HG03354 (cell line): ENCODE data around the gene EFR3B.

ENCODE experiments used
- ATAC-seq: cut with Tn5 transposase; IDR thresholded peaks from one replicate; pipeline ENCODE4 v1.9.1; 2021; ENCODE audit warnings: mild to moderate bottlenecking; ENCODE audit not compliant: unreplicated experiment, poor library complexity, severe bottlenecking

The EFR3B gene

DNA sequence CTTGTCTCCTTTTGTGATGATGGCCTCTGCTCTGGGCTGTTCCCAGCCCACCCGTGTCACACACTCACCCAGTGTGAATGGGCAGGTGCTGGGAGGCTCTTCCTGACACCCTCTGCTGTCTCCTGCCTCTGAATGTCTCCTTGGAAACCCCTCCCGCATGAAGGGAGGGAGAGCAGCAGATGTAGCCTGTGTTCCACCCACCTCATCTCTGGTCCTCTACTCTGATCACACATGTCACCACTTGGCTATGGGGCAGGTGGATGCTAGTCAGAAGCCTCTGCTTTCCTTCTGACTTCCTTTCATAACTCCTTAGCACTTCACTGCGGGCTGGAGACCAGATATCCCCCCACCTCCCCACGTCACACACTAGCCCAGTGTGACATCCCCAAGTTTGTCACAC, 23.9 kb downstream of the EFR3B start:
- ATAC-seq: no peak

DNA sequence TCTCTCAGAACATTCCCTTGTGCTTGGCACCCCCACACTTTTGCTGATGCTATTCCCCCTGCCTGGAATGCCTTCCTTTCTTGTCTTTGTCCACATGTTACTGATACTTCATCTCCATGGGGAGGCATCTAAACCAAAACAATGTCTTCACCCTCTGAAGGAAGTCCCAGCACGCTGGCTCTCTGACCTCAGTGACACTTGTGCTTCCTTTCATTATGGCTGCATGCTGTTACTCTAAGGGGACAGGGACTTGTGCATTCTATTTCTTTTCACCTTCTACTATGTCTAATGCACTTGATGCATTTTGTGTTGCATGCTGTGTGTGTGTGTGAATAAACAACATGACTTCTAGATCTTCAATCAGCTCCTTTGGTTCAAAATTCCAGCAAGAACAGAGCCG, 24.6 kb downstream of the EFR3B start:
- ATAC-seq: no peak

DNA sequence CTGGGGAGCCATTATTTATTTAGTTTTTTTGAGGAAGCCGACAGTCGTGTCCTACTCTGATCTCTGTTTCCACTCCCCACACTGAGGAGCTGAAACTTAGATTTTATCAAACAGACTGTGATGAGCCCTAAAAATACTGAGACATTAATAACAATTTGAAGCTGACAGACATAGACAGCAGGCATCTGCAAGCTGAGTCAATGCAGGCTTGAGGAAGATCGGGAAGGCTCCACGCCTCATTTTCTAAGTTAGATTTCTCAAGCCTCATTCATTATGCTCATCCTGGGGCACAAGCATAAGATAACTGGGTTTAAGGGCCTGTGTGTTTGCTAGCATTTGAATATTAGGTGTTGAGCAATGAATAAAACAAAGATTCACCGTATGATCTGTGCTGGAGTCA, 26.3 kb downstream of the EFR3B start:
- ATAC-seq: no peak

DNA sequence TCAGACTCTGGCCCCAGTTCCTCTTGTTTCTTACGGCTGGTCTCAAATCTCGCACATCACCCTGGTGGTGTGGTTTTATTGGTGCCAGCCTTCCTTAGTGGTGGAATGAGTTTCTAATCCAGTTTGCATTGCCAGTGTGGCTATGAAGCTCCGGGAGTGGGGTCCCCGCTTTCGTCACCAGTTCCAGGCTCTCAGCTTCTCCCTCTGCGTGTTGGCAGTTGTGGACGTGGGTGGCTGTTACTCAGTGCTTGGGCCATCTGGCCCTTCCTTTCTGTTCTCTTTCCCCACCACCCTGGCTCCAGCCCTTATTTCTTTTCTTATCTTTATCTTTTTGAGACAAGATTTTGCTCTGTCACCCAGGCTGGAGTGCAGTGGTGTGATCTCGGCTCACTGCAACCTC, 30.1 kb downstream of the EFR3B start:
- no peak for ATAC-seq

DNA sequence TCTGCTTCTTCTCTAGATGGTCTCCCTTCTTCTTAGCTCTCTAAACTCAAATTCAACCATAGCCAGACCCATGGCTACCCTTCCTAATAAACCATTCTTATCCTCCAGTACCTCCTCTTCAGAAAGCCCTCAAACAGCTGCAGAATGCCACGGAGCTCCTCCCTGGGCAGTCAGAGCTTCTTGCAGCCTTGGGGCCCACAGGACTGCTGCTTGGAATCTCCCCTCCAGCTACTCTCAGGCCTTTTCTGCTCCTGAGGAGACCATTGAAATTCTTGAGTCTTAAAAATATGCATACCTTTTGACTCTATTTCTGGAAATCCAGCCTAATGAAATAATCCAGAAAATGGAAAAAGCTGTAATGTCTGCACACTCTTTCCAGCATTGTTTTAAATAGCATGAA, 30.7 kb downstream of the EFR3B start:
- ATAC-seq: no peak

GRCh38 chr2:25073025-25073424, 31.1 kb downstream of the EFR3B start:
- ATAC-seq: no peak

GRCh38 chr2:25073914-25074313, 32.0 kb downstream of the EFR3B start:
- no peak for ATAC-seq

DNA sequence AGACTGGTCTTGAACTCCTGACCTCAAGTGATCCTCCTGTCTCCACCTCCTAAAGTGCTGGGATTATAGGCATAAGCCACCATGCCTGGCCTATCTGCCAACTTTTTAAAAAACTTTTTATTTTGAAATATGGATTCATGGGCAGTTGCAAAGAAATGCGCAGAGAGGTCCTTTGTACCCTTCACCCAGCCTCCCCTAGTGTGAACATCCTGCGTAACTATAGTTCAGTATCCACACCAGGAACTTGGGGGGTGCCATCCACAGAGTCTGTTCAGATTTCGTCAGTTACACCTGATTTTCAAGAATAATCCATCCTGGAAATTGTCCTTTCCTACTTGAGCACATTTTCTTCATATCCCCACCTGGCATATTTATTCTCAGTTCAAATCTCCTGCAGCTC, 33.0 kb downstream of the EFR3B start:
- no peak for ATAC-seq

DNA sequence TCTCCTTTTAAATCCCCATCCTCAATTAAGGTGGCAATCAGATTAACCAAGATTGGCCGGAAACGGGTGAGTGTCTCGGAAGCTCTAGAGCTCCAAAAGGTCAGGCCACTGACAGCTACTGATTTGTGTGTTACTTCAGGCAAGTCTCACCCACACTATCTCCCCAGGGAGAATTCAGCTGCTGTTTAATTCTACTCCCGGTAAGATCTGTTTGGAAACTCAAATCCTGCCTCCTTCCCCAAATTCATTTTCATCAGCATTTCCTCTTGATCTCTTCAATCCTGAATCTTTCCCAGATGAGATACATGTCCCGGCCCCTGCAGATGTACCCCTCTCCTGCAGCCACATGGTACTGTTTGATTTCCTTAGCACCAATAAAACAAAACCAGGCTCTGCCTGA, 34.9 kb downstream of the EFR3B start:
- ATAC-seq: no peak

DNA sequence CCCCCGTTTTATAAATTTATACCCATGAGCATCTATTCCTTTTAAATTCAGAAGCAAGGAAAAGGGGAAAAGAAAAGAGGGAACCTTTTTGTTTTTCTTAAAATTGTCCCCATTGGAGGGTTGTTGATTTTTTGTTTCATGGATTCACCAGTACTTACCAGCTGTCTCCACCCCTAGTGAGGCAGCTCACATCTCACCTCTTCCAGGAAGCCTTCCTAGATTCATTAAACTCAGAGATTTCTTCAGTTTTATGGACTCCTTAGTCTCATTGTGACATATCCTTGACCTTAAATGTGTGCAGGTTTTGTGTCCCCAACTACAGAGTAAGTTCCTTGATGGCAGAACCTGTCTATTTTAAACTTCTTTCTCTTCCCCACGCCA, 35.9 kb downstream of the EFR3B start:
- no peak for ATAC-seq

DNA sequence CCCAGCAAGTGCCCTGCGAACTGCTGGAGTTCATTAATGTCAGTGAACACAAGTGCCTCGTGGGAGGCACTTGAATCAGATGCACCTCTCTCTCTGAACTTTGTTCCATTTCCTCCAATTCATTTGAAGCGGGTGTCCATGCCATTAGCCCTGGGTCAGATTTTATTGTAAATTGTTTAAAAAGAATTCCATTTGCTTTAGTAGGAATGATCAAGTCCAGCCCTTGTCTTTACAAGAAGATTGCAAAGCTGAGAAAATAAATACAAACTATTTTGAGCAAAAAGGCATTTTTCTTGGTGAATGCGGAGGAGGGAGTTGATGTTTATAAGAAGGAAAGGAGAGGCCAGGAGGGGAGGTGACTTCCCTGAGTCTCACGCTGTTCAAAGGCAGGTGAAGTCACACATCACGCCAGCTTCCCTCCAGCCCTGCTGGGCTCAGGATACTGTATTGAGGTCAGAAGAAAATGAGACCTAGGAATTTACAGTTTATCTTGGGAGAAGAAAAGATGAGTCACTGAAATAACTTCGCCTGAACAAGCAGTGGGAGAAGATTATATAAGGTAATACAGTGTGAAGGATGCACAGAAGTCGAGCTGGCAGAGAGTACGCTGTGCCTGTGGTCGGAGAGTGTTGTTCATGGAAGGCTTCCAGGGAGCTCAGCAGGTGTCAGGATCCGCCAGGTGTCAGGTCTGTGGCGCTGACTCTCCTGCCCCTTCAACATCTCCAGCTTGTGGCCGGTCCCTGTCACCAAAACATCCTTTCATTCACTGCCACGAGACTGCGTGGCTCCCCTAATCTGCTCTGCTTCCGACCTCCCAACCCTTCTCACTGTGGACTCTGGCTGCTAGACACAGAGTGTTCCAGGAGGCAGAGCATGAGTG, 36.5 kb downstream of the EFR3B start:
- ATAC-seq: no peak

DNA sequence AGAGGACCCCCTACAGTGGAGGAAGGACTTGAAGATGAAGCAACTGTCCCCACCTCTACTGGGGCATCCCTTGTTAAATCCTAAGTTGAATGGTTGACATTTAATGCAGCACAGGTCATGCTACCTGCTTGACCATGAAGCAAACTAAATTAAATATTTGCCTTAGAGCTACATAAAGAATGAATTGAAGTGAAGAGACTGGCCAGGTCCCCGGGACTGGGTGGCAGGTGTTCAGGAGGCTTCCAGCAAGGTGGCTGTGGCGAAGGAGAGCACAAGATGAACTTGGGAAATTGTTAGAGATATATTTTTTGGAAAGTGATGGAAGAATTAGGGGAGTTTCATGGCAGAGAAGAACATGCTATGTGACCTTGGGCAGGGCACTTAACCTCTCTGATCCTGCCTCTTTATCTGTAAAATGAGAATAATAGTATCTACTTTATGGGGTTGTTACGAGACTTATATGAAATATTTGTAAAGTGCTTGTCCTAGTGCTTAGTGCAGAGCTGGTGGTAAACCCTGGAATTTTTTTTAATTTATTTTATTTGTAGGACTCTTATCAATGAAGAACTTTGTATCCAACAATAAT, 37.3 kb downstream of the EFR3B start:
- no peak for ATAC-seq

DNA sequence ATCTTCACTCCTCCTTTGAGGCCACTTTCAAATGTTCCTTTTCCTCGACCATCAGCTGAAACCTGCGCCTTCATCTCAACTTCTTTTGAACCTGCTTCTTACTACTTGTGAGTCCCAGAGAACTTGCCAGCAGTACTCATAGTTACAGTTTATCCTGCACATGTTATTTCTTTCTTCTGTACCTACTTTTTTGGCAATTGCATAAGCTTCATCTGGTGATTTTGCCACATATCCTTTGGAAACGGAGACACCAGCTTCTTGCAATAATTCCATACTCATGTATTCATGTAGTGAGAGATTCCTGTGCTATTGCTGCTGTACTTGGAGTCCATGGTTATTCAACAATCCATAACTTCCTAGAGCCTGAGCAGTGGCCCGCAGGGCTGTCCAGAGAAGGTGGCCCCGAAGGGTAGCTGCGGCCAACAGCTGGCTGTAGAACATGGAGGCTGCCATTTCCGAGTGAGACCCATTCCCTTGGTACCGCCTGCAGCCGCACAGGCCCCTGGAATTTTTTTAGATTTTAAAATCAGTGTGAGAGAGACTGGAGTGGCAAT, 39.4 kb downstream of the EFR3B start:
- ATAC-seq: no peak

DNA sequence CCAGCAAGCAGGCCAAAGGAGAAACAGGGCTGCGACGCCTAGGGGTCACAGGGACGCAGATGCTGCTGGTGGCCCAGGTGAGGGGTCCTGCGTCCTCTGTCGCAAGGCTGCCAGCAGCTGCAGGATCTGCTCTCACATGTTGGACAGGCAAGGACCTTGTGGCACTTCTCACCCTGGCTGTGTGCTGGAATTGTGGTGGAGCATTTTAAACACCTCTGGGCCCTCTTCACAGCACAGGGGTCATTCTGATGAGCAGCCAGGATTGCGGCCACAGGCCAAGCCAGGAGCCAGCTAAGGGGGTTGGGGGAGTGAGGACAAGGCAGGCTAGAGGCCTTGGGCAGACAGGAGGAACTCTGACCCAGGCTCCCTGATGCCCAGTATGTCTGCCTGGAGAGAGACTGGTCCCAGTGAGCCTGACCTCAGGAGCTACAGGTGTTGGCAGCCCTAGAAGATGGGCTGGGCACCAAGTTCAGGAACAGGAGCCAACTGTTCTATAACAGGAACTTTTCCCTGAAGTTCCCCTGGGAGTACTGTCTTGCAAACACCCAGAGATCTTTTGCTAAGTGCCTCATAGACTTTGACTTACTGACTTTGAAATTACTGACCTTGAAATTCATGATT, 40.2 kb downstream of the EFR3B start:
- no peak for ATAC-seq

DNA sequence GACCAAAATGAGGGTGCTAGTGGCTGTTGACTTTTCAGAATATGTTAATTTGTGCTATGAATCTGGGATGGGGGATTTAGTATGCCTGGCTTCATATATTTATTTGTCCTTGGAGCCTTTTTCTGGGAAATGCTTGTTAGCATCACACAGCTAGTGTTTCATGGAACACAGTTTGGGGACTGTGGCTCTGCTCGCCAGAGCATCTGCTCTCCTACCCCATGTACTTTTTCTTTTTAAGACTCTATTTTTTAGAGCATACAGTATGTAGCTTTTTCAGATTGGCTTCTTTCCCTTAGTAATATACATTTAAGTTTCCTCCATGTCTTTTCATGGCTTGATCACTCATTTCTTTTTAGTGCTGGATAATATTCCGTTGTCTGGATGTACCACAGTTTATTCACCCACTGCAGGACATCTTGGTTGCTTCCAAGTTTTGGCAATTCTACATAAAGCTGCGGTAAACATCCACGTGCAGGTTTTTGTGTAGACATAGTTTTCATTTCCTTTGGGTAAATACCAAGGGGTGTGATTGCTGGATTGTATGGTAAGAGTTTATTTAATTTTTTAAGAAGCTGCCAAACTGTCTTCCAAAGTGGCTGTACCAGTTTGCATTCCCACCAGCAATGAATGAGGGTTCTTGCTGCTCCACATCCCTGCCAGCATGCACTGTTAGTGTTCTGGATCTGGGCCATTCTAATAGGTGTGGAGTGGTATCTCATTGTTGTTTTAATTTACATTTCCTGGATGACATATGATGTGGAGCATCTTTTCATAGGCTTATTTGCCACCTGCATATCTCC, 44.1 kb downstream of the EFR3B start:
- no peak for ATAC-seq

DNA sequence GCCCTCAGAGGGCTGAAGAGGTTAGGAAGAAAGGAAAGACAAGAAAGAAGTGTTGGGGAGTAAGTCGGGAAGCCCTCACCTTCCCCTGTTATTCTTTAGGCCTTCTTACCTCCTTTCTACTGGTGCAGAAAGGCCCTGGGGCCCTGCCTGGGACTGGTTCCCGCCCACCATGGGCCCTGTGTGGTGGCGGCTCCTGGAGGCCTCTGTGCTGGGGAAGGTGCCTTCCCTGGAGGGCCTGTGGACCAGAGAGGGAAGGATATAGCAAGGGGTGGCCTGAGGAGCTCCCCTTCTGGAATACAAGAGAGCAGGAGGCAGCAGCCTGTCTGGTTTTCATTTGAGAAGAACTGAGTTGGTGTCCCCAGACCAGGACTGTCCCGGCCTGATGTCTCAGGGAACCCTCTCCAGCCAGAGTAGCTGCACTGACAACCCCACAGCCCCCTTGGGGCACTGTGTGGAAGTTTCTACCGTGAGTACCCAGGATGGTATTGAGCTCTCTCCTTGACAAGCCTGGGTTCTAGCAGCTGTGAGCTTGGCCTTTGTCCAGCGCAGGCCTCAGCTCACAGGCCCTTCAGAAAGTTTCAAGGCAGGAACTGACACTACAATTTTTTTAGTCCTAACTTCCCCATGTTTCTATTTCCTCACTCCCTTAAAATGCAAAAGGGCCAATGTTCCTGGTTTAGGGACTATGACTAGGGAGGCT, 47.1 kb downstream of the EFR3B start:
- ATAC-seq: no peak

DNA sequence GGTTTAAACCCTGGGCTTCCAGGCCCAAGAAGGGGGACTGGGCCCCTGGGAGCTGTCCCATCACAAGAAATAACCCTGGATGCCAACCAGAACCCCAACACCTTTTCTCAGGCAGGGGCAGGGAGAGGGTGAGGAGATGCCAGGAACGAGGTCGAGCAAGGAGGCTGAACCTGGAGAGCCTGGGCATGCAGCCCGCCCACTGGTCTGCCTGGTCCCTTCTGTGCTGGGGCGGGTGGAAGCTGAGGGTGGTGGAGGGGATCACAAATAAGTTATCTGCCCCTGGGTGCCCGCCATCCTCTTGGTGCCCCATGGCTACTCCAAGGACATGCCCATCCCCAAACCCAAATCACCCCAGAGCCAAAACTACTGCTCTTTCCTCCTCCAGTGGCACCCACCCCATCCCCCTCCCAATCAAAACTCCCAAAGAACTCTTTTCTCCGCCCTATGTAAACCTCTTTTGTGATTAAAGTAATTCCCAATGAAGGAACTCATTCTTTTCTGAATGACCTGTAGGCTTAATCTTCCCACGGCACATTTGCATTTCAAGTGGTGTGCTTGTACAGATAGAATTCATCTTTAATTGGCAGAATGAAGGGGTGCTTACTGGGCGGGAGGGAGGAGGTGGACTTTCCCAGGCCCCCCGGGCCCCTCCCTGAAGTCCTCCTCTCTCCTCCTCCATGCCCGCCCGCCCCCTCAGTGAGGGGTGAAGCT, 47.9 kb downstream of the EFR3B start:
- ATAC-seq: no peak

GRCh38 chr2:25090801-25091200, 48.9 kb downstream of the EFR3B start:
- ATAC-seq: no peak

- no peak for ATAC-seq
These were observed 49.4 kb downstream of the EFR3B start for GRCh38 chr2:25091265-25091664.
